Measurements from ENCODE around the gene NFE2L2.
"Not testable (repeated sequence)": the region's sequence is repeated elsewhere in the genome, so short reads cannot be mapped to it uniquely, and the experiment has no call there.

Gene NFE2L2

GRCh38 chr2:177256026-177256425 lies 8.5 kb downstream of the NFE2L2 start:
- DNase-seq = no peak

- DNase-seq = no peak
These were observed 9.3 kb downstream of the NFE2L2 start for GRCh38 chr2:177255227-177255601.

GRCh38 chr2:177254433-177255226 lies 9.9 kb downstream of the NFE2L2 start:
- DNase-seq = peak; percentile 55

GRCh38 chr2:177253704-177254103 lies 10.8 kb downstream of the NFE2L2 start:
- DNase-seq = no peak

GRCh38 chr2:177252808-177253531 lies 11.6 kb downstream of the NFE2L2 start:
- no peak for DNase-seq

GRCh38 chr2:177251165-177251542 lies 13.4 kb downstream of the NFE2L2 start:
- DNase-seq = no peak

GRCh38 chr2:177250461-177250860 lies 14.1 kb downstream of the NFE2L2 start:
- no peak for DNase-seq

GRCh38 chr2:177249038-177249437 lies 15.5 kb downstream of the NFE2L2 start:
- DNase-seq = no peak

- DNase-seq = no peak
These were observed 16.7 kb downstream of the NFE2L2 start for GRCh38 chr2:177247693-177248262.

- DNase-seq = not testable (repeated sequence)
These were observed 17.9 kb downstream of the NFE2L2 start for GRCh38 chr2:177246523-177247030.

GRCh38 chr2:177246000-177246399 lies 18.5 kb downstream of the NFE2L2 start:
- no peak for DNase-seq

GRCh38 chr2:177245010-177245422 lies 19.5 kb downstream of the NFE2L2 start:
- peak; percentile 82 for DNase-seq

GRCh38 chr2:177244244-177244771 lies 20.2 kb downstream of the NFE2L2 start:
- no peak for DNase-seq

- DNase-seq = peak; percentile 26
These were observed 21.1 kb downstream of the NFE2L2 start for GRCh38 chr2:177243476-177243875.

- DNase-seq = no peak
These were observed 21.5 kb downstream of the NFE2L2 start for GRCh38 chr2:177243073-177243472.

GRCh38 chr2:177242121-177242987 lies 22.2 kb downstream of the NFE2L2 start:
- DNase-seq = peak; percentile 97

- DNase-seq = peak; percentile 34
These were observed 22.8 kb downstream of the NFE2L2 start for GRCh38 chr2:177241711-177242120.

GRCh38 chr2:177239932-177240630 lies 24.4 kb downstream of the NFE2L2 start:
- peak; percentile 47 for DNase-seq

- DNase-seq = no peak
These were observed 25.5 kb downstream of the NFE2L2 start for GRCh38 chr2:177239053-177239452.

GRCh38 chr2:177237932-177238331 lies 26.6 kb downstream of the NFE2L2 start:
- no peak for DNase-seq

- DNase-seq = no peak
These were observed 28.6 kb downstream of the NFE2L2 start for GRCh38 chr2:177235855-177236437.

All from fibroblast of skin of abdomen (primary cell).